Skeletal muscle satellite cell (primary cell): ENCODE data around the gene RAPGEF4.

Experiments
- H3K27me3 ChIP-seq: 2 replicates; pipeline ENCODE4 v1.7.0; 2013; ENCODE audit warnings: low read length; ENCODE audit not compliant: control insufficient read depth, insufficient read depth
- H3K36me3 ChIP-seq: 2 replicates; pipeline ENCODE4 v1.7.0; 2013; ENCODE audit warnings: mild to moderate bottlenecking, control low read depth, low read length; ENCODE audit not compliant: insufficient read depth
- H3K4me1 ChIP-seq: 2 replicates; pipeline ENCODE4 v1.7.0; 2013; ENCODE audit warnings: low read length; ENCODE audit not compliant: control insufficient read depth, insufficient read depth
- H3K4me2 ChIP-seq: 2 replicates; pipeline ENCODE4 v1.7.0; 2013; ENCODE audit warnings: mild to moderate bottlenecking, low read length
- H3K4me3 ChIP-seq: 2 replicates; pipeline ENCODE4 v1.7.0; 2013; ENCODE audit warnings: low read length
- H3K9ac ChIP-seq: 2 replicates; pipeline ENCODE4 v1.7.0; 2013; ENCODE audit warnings: mild to moderate bottlenecking, low read depth, low read length, moderate library complexity
- H3K9me3 ChIP-seq: replicated peaks from 2 replicates; pipeline ENCODE4 v1.7.0; 2013; ENCODE audit warnings: mild to moderate bottlenecking, control low read depth, low read length

The RAPGEF4 gene

DNA sequence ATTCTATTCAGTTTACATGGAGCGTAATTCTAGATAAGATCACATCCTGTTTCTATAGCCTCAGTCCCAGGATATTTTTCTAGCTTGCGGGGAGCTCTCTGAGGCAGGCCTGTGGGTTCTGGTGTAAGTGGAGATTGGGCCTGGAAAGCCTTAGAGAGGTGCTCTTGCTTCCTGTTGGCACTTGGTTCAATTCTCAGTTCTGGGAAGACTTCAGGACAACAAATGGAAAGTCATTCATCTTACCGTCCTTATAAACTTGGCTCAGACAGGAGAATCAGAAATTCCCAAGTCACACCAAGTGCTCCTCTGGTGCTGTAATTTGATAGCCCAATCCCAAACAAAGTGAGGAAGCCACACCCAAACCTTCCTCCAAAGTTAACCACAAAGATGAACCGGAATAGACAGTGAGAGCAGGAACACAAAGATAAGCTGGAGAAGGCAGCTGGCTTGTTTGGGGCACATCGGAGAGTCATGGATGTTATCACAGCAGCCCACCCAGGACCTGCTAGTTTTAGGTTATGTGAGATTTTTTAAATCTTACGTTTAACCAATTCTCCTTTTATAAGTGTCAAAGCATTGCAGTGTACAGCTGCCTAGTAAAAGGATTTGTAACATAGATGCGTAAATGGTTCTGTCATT, 195.7 kb downstream of the RAPGEF4 start:
- H3K4me2 ChIP-seq = peak overlapping the region; percentile 62
- H3K27me3 ChIP-seq = no peaks in the 10 kb centered on the region
- H3K4me3 ChIP-seq = peak overlapping the region; percentile 9
- H3K36me3 ChIP-seq = no peaks in the 10 kb centered on the region
- peaks cover 24% of the 10 kb centered on the region for H3K4me1 ChIP-seq
- no peak overlapping the region for H3K9ac ChIP-seq
- no peaks in the 10 kb centered on the region for H3K9me3 ChIP-seq

DNA sequence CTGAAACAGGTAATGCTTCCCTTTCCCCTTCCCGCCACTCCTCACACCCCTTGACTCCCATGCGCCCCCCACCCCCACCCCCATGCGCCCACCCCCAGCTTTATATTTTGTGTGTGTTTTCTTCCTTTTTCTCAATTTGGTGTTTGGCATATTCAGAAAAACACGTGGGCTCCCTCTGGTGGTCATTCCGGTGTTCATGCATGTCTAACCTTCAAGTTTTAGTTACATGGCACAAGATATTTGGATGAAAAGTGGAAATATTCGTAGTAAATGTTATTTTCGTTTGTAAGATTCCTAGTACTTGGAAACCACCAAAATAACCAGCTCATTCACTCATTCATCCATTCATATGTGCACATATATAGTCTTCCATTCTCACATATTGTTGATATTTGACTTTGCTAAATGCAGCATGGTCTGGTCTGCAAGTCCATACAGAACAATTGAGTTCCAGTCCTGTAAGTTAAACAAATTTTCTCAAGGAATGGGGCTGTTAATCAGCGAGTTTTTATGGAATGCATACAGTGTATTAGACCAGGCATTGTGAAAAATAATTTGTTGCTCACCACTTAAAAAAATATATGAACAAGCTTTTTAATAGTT, 196.4 kb downstream of the RAPGEF4 start:
- Histone ChIP-seq H3K4me1 (peaks cover 24% of the 10 kb centered on the region), H3K4me2 (no peak overlapping the region), H3K9ac (no peak overlapping the region), H3K27me3 (no peaks in the 10 kb centered on the region), H3K36me3 (no peaks in the 10 kb centered on the region), H3K9me3 (no peaks in the 10 kb centered on the region), H3K4me3 (no peak overlapping the region)

DNA sequence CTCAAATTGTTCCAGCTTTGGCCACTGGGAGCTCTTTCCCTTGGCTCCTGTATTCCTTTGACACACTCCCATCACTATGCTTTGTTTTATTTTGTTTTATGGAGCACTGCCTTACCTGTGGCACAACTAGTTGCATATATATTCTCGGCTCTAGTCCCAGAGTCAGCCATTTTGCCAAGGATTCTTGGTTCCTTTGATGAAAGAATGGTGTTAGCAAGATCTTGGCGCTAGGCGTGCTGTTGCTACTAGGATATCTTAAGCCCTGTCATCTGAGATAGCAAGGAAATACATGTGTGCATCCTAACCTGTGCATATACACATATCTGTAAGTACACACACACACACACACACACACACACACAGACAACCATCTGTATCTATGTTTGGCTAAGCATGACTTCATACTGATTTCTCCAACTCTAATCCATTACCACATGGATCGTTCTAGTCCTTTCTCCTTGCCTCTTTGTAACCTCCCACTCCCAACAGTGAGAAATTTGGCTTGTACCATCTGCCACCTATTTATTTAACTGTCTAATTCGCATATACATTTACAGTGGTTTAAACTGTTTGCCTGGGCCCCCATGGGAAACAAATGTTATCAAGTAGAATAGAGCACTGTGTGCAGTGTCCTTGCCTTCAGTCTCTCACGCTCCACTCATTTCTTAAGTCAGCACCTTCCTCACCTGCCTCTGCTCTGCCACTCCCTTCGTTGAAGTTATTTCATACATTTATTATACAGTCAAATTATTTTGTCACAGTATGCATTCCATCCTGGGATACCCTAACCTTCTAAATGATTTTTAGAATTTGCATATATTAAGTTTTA, 202.5 kb downstream of the RAPGEF4 start:
- Histone ChIP-seq H3K4me3 (no peak overlapping the region), H3K4me2 (no peak overlapping the region), H3K9ac (no peak overlapping the region), H3K4me1 (no peaks in the 10 kb centered on the region), H3K9me3 (peaks cover 7% of the 10 kb centered on the region), H3K27me3 (no peaks in the 10 kb centered on the region), H3K36me3 (no peaks in the 10 kb centered on the region)

DNA sequence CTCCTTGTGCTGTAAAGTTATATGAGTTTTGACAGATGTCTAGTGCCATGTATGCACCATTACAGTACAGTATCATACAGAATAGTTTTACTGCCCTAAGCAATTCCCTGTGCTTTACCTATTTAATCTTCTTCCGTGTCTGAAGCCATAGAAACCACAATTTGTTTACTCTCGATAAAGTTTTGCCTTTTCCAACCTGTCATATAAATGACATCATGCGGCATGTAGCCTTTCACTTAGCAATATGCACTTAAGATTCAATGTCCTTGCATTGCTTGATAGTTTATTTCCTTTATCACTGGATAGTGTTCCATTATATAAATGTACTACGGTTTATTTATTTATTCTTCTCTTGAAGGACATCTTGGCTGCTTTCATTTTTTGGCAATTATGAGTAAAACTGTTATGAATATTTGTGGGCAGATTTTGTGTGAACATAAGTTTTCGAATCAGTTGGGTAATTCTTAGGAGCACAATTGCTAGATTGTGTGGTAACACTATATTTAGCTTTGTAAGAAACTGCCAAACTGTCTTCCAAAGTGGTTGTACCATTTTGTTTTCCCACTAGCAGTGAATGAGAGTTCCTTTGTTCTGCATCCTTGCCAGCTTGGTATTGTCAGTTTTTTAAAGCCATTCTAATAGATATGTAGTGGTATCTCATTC, 203.2 kb downstream of the RAPGEF4 start:
- no peaks in the 10 kb centered on the region for H3K27me3 ChIP-seq
- no peak overlapping the region for H3K4me2 ChIP-seq
- H3K4me1 ChIP-seq = no peaks in the 10 kb centered on the region
- H3K9me3 ChIP-seq = peaks cover 7% of the 10 kb centered on the region
- no peaks in the 10 kb centered on the region for H3K36me3 ChIP-seq
- H3K9ac ChIP-seq = no peak overlapping the region
- no peak overlapping the region for H3K4me3 ChIP-seq

DNA sequence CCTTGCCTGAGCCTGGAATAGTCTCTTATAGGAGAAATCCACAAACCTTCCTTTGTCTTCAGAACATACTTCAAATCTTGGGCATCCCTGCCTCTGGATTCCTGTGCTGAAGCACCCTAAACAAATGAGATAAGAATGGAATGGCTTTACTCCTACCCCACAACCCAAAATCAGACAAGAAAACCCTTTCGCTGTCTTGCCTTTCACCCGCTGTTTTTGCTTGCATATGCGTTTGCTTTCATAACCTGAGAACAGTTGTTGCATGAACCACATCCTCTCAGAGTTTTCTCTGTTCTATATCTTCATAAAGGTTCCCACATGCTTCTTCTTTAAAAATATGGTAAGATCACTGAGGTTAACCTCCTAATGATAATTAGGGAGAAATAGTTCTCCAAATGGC, 207.9 kb downstream of the RAPGEF4 start:
- Histone ChIP-seq H3K27me3 (no peaks in the 10 kb centered on the region), H3K4me1 (peaks cover 7% of the 10 kb centered on the region), H3K4me3 (no peak overlapping the region), H3K4me2 (no peak overlapping the region), H3K36me3 (no peaks in the 10 kb centered on the region), H3K9me3 (peaks cover 7% of the 10 kb centered on the region), H3K9ac (no peak overlapping the region)

DNA sequence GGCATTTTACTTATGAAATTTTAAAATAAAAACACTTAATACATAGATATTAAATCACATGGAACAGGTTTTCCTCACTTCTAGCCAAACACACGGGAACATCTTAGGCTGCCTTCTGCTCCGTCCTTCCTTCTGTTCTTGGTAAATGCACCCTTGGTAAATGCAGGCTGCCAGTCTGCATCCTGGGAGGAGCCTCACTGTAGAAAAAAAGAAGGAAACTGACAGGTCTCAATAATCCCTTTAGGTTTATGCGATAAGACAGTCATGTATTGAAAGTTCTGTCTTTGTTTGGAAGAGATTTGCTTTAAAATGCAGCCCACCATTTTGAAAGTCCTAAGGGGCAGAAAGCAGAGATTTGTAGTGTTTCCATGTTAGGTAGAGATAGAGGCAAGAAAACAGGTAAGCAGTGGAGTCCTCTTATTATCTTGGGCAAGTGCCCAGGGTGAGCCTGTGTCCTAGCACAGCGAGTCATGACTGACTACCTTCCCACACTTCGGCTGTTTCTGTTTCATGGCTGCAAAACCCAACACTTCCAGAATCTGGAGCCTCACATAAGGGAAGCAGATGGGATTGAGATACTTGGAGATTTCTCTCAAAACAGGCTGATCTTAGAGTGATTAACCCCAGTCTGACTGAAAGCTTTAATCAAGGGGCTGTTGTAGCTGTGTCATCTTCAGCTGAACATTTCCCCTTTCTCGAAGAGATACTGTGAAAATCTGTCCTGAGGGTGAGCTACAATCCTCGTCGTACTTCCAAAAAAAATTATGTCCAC, 208.6 kb downstream of the RAPGEF4 start:
- Histone ChIP-seq H3K27me3 (no peaks in the 10 kb centered on the region), H3K4me3 (no peak overlapping the region), H3K36me3 (no peaks in the 10 kb centered on the region), H3K9ac (no peak overlapping the region), H3K4me1 (peaks cover 7% of the 10 kb centered on the region), H3K9me3 (peaks cover 7% of the 10 kb centered on the region), H3K4me2 (no peak overlapping the region)

DNA sequence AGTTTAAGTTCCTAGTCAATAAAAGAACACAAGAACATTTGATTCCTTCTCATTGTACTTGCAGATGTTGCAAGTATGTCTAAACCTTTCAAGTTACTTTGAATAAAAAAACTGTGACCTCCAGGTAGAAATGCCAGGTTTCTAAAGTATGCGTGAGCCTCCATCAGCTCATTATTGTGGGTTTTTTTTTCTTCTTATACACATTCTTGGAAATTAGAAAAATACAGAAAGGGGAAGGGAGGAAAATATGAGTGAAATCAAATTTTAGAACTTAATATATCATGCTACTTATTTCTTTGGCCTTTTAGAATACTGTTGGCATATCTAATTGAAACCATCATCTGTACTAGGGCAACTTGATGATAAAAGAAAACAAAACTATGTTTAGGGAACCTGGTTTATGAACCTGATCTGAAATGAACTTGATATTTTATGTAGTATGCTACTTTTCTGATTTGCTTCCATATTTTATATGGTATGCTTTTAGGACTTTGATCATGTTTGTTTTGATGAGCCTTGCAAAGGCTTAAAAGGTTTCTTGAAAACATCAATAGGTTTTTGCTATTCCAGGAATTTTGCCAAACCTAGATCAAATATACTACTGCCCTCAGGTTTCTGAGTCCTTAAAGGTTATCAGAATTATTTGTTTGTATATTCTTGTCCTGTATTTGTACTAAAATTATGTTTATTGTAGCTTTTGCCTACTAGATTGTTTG, 209.3 kb downstream of the RAPGEF4 start:
- no peak overlapping the region for H3K4me3 ChIP-seq
- H3K9ac ChIP-seq = no peak overlapping the region
- no peak overlapping the region for H3K4me2 ChIP-seq
- peaks cover 7% of the 10 kb centered on the region for H3K9me3 ChIP-seq
- no peaks in the 10 kb centered on the region for H3K27me3 ChIP-seq
- no peaks in the 10 kb centered on the region for H3K36me3 ChIP-seq
- H3K4me1 ChIP-seq = peaks cover 7% of the 10 kb centered on the region

DNA sequence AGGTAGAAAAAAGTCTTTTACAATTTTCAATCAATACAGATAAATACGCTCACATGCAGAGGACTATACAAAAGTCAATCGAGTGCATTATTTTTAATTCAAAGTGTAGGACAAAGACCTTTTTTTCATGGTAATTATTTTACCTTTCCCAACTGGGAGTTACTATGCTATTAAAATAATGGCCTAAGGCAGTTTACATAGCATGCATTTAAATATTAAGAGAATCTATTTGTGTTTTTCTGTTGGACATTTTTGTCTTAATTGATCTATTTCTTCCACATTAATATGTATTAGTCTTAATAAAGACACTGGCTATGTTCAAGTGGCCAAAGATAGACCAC, 209.8 kb downstream of the RAPGEF4 start:
- peaks cover 7% of the 10 kb centered on the region for H3K4me1 ChIP-seq
- no peak overlapping the region for H3K4me2 ChIP-seq
- no peaks in the 10 kb centered on the region for H3K36me3 ChIP-seq
- peaks cover 5% of the 10 kb centered on the region for H3K9me3 ChIP-seq
- no peak overlapping the region for H3K4me3 ChIP-seq
- H3K27me3 ChIP-seq = no peaks in the 10 kb centered on the region
- no peak overlapping the region for H3K9ac ChIP-seq

DNA sequence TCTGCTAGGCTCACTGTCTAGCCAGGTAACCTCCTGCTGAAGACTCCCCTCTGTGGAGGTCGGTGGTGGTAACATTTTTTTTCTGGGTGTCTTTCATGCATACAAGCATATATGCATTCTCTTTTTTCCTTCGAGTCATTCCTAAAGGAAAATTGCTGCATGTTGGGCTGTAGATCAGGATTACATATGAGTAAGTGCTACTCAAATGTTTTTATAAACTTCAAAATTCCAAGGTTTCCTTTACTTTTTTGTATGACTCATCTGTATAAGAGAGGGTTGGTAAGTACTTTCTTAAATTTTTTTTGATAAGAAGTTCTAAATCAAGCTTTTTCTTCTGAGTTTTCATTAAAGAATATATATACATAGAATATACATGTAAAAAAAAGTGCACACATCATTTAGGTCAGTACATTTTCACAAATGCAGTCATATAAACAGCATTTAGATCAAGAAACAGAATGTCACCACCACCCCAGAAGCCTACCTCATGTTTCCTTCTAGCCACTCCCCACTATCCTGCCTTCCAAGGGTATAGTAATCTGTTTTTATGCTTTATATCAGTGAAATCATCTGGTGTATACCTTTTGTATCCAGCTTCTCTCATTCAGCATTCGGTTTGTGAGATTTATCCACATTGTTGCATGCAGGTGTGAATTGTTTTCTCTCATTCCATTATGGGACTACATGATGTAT, 212.0 kb downstream of the RAPGEF4 start:
- no peak overlapping the region for H3K9ac ChIP-seq

DNA sequence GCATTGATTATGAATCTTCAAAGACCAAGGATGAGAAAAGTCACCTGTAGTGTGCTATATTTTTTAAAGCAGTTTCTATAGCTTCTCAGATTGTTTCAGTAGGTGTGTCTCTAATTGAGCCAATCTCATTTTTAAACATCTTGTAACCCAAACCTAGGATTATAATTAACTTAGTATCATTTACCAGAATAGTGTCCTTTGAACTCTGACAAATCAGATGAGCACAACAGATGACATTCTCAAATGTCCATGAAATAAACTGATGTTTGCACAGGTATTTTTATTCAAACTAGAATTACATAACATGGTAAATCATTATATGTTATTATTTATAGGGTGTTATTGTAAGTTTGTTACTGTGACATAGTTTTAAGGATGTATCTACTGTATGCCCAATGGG, 213.9 kb downstream of the RAPGEF4 start:
- no peak overlapping the region for H3K4me3 ChIP-seq
- H3K36me3 ChIP-seq = no peaks in the 10 kb centered on the region
- H3K4me1 ChIP-seq = peaks cover 17% of the 10 kb centered on the region
- H3K27me3 ChIP-seq = no peaks in the 10 kb centered on the region
- no peak overlapping the region for H3K9ac ChIP-seq
- no peak overlapping the region for H3K4me2 ChIP-seq
- H3K9me3 ChIP-seq = no peaks in the 10 kb centered on the region

More for the DNA sequence above, 212.0 kb downstream of the RAPGEF4 start:
- Histone ChIP-seq H3K4me1 (peaks cover 7% of the 10 kb centered on the region), H3K9me3 (no peaks in the 10 kb centered on the region), H3K4me2 (no peak overlapping the region), H3K36me3 (no peaks in the 10 kb centered on the region), H3K4me3 (no peak overlapping the region), H3K27me3 (no peaks in the 10 kb centered on the region)
